Liver (tissue), 9 donors: ENCODE results near the gene TMEM200B. TPM values are rescaled to one million over a fixed set of nuclear protein-coding genes. Genes with fewer than 3 reads are reported as not detected.

Source experiments
- DNase-seq: peaks from one replicate; pipeline ENCODE4 v3.0.0-alpha.2; 2017; ENCODE audit warnings: low spot score
- H3K27ac ChIP-seq, 2 donors: one replicate each; pipeline ENCODE4 v1.7.0; 2013; ENCODE audit warnings: inconsistent platforms in 2 of 2, low read length in 2 of 2, control low read depth in 1 of 2, low read depth in 1 of 2, mild to moderate bottlenecking in 1 of 2
- H3K27me3 ChIP-seq, 4 donors: one replicate each; pipeline versions ENCODE4 v1.6.1 to v1.7.0; 2013; ENCODE audit warnings: low read length in 3 of 4, inconsistent platforms in 1 of 4, mild to moderate bottlenecking in 1 of 4, moderate library complexity in 1 of 4; ENCODE audit not compliant: control insufficient read depth in 4 of 4, insufficient read depth in 4 of 4
- H3K36me3 ChIP-seq, 4 donors: one replicate each; pipeline versions ENCODE4 v1.6.1 to v1.7.0; 2013; ENCODE audit warnings: low read length in 3 of 4, mild to moderate bottlenecking in 3 of 4, low read depth in 1 of 4, moderate library complexity in 1 of 4; ENCODE audit not compliant: control insufficient read depth in 4 of 4, insufficient read depth in 3 of 4
- H3K4me1 ChIP-seq, 4 donors: one replicate each; pipeline versions ENCODE4 v1.6.1 to v1.7.0; 2013; ENCODE audit warnings: low read length in 3 of 4, mild to moderate bottlenecking in 3 of 4, moderate library complexity in 1 of 4; ENCODE audit not compliant: control insufficient read depth in 4 of 4, insufficient read depth in 4 of 4
- H3K4me3 ChIP-seq, 3 donors: one replicate each; pipeline versions ENCODE4 v1.6.1 to v1.7.0; 2013; ENCODE audit warnings: low read length in 3 of 3, control low read depth in 1 of 3, low read depth in 1 of 3, mild to moderate bottlenecking in 1 of 3
- H3K9ac ChIP-seq, 2 donors: one replicate each; pipeline ENCODE4 v1.7.0; 2013; ENCODE audit warnings: low read length in 2 of 2, mild to moderate bottlenecking in 2 of 2, moderate library complexity in 2 of 2, control low read depth in 1 of 2, low read depth in 1 of 2
- H3K9me3 ChIP-seq, 4 donors: one replicate each; pipeline versions ENCODE4 v1.6.1 to v1.7.0; 2013; ENCODE audit warnings: low read length in 3 of 4; ENCODE audit not compliant: control insufficient read depth in 4 of 4
- ATF3 ChIP-seq: IDR thresholded peaks from 2 replicates; pipeline ENCODE4 v1.6.1; 2016; ENCODE audit warnings: antibody characterized with exemption
- EGR1 ChIP-seq, 2 donors: IDR thresholded peaks; 2 replicates each; pipeline ENCODE4 v1.6.1; 2016 to 2018; ENCODE audit warnings: antibody characterized with exemption in 2 of 2, low read depth in 2 of 2
- FOXA2 ChIP-seq: IDR thresholded peaks from 2 replicates; pipeline ENCODE4 v1.6.1; 2016; ENCODE audit warnings: antibody characterized with exemption
- GABPA ChIP-seq, 2 donors: IDR thresholded peaks in 1 of 2; conservative IDR thresholded peaks in 1 of 2; 2 replicates each; pipeline ENCODE4 v1.6.1; 2016; ENCODE audit warnings: antibody characterized with exemption in 2 of 2, mild to moderate bottlenecking in 1 of 2, moderate library complexity in 1 of 2
- HNF4A ChIP-seq, 2 donors: conservative IDR thresholded peaks; 2 replicates each; pipeline ENCODE4 v1.6.1; 2016; ENCODE audit warnings: antibody characterized with exemption in 2 of 2, mild to moderate bottlenecking in 2 of 2
- HNF4G ChIP-seq: IDR thresholded peaks from 2 replicates; pipeline ENCODE4 v1.6.1; 2016; ENCODE audit warnings: antibody characterized with exemption
- JUND ChIP-seq, 2 donors: IDR thresholded peaks; 2 replicates each; pipeline ENCODE4 v1.6.1; 2016; ENCODE audit warnings: antibody characterized with exemption in 2 of 2
- NR2F2 ChIP-seq: IDR thresholded peaks from 2 replicates; pipeline ENCODE4 v1.6.1; 2016; ENCODE audit warnings: antibody characterized with exemption
- RAD21 ChIP-seq, 2 donors: IDR thresholded peaks; 2 replicates each; pipeline ENCODE4 v1.6.1; 2016; ENCODE audit warnings: antibody characterized with exemption in 2 of 2, mild to moderate bottlenecking in 2 of 2
- RXRA ChIP-seq, 2 donors: IDR thresholded peaks; 2 replicates each; pipeline ENCODE4 v1.6.1; 2017 to 2018; ENCODE audit warnings: antibody characterized with exemption in 2 of 2, mild to moderate bottlenecking in 1 of 2
- SP1 ChIP-seq: IDR thresholded peaks from 2 replicates; pipeline ENCODE4 v1.6.1; 2018; ENCODE audit warnings: antibody characterized with exemption, mild to moderate bottlenecking
- TAF1 ChIP-seq: conservative IDR thresholded peaks from 2 replicates; pipeline ENCODE4 v1.6.1; 2016; ENCODE audit warnings: antibody characterized with exemption, mild to moderate bottlenecking
- YY1 ChIP-seq: IDR thresholded peaks from 2 replicates; pipeline ENCODE4 v1.6.1; 2016; ENCODE audit warnings: antibody characterized with exemption, mild to moderate bottlenecking
- ZBTB33 ChIP-seq: IDR thresholded peaks from 2 replicates; pipeline ENCODE4 v1.6.1; 2016; ENCODE audit warnings: antibody characterized with exemption
- WGBS: extraction: QIAGEN DNeasy Blood & Tissue Kit; methylation state at CpG from one replicate; pipeline ENCODE4 v1.1.7; 2013; 5-methylcytosine and 5-hydroxymethylcytosine counted together
- polyA plus RNA-seq, 2 donors: library from polyadenylated mRNA; stranded (reverse) in 1 of 2; unstranded in 1 of 2; fragments of 200-250 nt in 1 of 2; fragments of >200 nt in 1 of 2; fragmentation: Nextera tagmentation in 1 of 2; extraction: Ambion mirVana in 1 of 2; gene quantifications; one replicate each; pipeline versions ENCODE4 v1.2.1 to v1.2.3, GENCODE V29; 2013 to 2015
- total RNA-seq, 2 donors: library from RNA; depleted of rRNA; stranded (reverse); fragments of >200 nt; gene quantifications; one replicate each; pipeline ENCODE4 v1.2.3, GENCODE V29; 2014
- TF ChIP-seq, protein P1 (sequence below): IDR thresholded peaks from 2 replicates; pipeline ENCODE4 v1.6.1; 2016; ENCODE audit warnings: antibody characterized with exemption
- TF ChIP-seq, protein P2 (sequence below): fragments of 150-350 bp; IDR thresholded peaks from 2 replicates; pipeline ENCODE4 v1.5.1; 2017; ENCODE audit warnings: improper control_type of control experiment, low read depth, low read length; ENCODE audit not compliant: missing input control
- donor health status: healthy.
- donor health status: healthy.
- donor health status: healthy.
- donor health status: healthy.
- donor health status: healthy.

Gene TMEM200B
- total and polyA plus RNA-seq, 4 donors, result 0.84 to 4.5 (median 1.5) TPM

DNA sequence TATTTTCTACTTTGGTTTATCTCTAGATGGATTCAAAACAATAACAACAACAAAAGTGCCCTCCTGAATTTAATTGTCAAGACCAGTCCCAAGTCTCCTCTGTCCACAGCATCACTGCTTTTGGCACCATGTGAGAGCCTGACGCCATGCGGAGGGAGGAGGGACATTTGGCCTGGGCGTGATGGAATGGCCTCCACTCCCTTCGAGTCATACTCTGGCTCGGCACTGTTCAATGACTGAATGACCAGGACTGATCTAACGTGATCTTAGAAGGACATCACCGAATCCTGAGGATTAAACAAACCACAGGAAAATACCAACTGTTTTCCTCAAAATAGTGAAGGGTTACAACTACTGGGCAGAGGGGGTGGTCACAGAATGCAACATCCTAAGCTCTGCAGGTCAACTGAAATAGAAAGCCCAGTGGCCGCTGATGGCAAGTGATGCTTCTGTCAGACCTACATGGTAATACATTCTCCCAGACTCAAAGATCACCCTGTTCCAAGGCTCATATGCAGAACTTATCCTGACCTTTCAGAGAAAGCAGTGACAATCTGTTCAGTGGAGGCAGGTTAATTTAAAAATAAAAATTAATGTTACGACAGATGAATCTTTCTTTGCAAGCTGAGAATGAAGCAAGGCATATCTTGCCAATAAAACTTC lies 38.9 kb upstream of the TMEM200B start:
- peaks cover 13 to 63% (median 36%) of the 10 kb centered on the region in 4 donors for H3K4me1 ChIP-seq
- no peak overlapping the region for H3K4me3 ChIP-seq
- TF ChIP-seq ATF3 (no peak), FOXA2 (no peak), RAD21 (IDR thresholded peaks at IDR 0.05) (no peak), EGR1 (IDR thresholded peaks at IDR 0.05; ENCODE audit: low read depth in 2 of 2) (no peak), YY1 (no peak), RXRA (IDR thresholded peaks at IDR 0.05) (no peak), HNF4A (conservative IDR thresholded peaks at IDR 0.05) (no peak), JUND (IDR thresholded peaks at IDR 0.05) (no peak), SP1 (no peak), ZBTB33 (no peak), TAF1 (no peak), HNF4G (no peak), GABPA (IDR thresholded peaks at IDR 0.05 in 1 of 2, conservative IDR thresholded peaks at IDR 0.05 in 1 of 2) (no peak), NR2F2 (no peak)
- TF ChIP-seq, protein P1, sequence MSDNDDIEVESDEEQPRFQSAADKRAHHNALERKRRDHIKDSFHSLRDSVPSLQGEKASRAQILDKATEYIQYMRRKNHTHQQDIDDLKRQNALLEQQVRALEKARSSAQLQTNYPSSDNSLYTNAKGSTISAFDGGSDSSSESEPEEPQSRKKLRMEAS, result no peak
- no peak overlapping the region for H3K27ac ChIP-seq
- peaks cover 10 to 49% (median 24%) of the 10 kb centered on the region in 4 donors for H3K36me3 ChIP-seq
- no peaks in the 10 kb centered on the region for H3K9me3 ChIP-seq
- 88% methylated on average over 9 of the region's 9 CpGs for WGBS
- H3K27me3 ChIP-seq, result no peaks in the 10 kb centered on the region
- no peak overlapping the region for H3K9ac ChIP-seq
- no peak for DNase-seq

GRCh38 chr1:29162025-29162424 lies 38.3 kb upstream of the TMEM200B start:
- no peak overlapping the region for H3K27ac ChIP-seq
- no peaks in the 10 kb centered on the region for H3K27me3 ChIP-seq
- peaks cover 10 to 66% (median 35%) of the 10 kb centered on the region in 4 donors for H3K4me1 ChIP-seq
- no peaks in the 10 kb centered on the region for H3K9me3 ChIP-seq
- peaks cover 10 to 52% (median 26%) of the 10 kb centered on the region in 4 donors for H3K36me3 ChIP-seq
- H3K9ac ChIP-seq, result no peak overlapping the region
- H3K4me3 ChIP-seq, result no peak overlapping the region
- TF ChIP-seq, protein P1, result no peak
- TF ChIP-seq, protein P2, sequence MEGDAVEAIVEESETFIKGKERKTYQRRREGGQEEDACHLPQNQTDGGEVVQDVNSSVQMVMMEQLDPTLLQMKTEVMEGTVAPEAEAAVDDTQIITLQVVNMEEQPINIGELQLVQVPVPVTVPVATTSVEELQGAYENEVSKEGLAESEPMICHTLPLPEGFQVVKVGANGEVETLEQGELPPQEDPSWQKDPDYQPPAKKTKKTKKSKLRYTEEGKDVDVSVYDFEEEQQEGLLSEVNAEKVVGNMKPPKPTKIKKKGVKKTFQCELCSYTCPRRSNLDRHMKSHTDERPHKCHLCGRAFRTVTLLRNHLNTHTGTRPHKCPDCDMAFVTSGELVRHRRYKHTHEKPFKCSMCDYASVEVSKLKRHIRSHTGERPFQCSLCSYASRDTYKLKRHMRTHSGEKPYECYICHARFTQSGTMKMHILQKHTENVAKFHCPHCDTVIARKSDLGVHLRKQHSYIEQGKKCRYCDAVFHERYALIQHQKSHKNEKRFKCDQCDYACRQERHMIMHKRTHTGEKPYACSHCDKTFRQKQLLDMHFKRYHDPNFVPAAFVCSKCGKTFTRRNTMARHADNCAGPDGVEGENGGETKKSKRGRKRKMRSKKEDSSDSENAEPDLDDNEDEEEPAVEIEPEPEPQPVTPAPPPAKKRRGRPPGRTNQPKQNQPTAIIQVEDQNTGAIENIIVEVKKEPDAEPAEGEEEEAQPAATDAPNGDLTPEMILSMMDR, result no peak
- no peak for TF ChIP-seq ATF3
- no peak for TF ChIP-seq ZBTB33
- TF ChIP-seq EGR1 (IDR thresholded peaks at IDR 0.05; ENCODE audit: low read depth in 2 of 2), result no peak
- TF ChIP-seq GABPA (IDR thresholded peaks at IDR 0.05 in 1 of 2, conservative IDR thresholded peaks at IDR 0.05 in 1 of 2), result no peak
- DNase-seq, result no peak
- WGBS, result 69% methylated on average over 4 of the region's 4 CpGs
